CD4-positive, alpha-beta T cell treated with Interleukin-4 for 1 hour (primary cell): Measurements from ENCODE around the gene FERMT2.
A peak's percentile ranks its signal among the peaks of the same experiment; 100 is the strongest.

ENCODE experiments used
- DNase-seq, 2 donors: peaks; one replicate each; pipeline ENCODE4 v3.0.0-alpha.2; 2020 to 2022

FERMT2 gene

GRCh38 chr14:52950898-52951680 lies at the start of gene FERMT2:
Gene FERMT2 (minus strand): TSS chr14:52951050. CDS start chr14:52950568, 482 bp downstream.
- peak in 1 of 2 donors; percentile 23 for DNase-seq

- no peak for DNase-seq
Observed at GRCh38 chr14:52998376-52999015, 47.6 kb upstream of the FERMT2 start.

- DNase-seq, result no peak
Observed at GRCh38 chr14:52996493-52996892, 45.6 kb upstream of the FERMT2 start.

GRCh38 chr14:52995998-52996397 lies 45.1 kb upstream of the FERMT2 start:
- DNase-seq, result no peak

- DNase-seq, result no peak
Observed at GRCh38 chr14:52992236-52992870, 41.5 kb upstream of the FERMT2 start.

- DNase-seq, result no peak
Observed at GRCh38 chr14:52988139-52988538, 37.3 kb upstream of the FERMT2 start.

- DNase-seq, result no peak
Observed at GRCh38 chr14:52987514-52987913, 36.7 kb upstream of the FERMT2 start.

- DNase-seq, result no peak
Observed at GRCh38 chr14:52987042-52987441, 36.2 kb upstream of the FERMT2 start.

GRCh38 chr14:52977798-52978197 lies 26.9 kb upstream of the FERMT2 start:
- no peak for DNase-seq

GRCh38 chr14:52974406-52974805 lies 23.6 kb upstream of the FERMT2 start:
- DNase-seq, result no peak

- peak; percentile 63 to 70 for DNase-seq
Observed at GRCh38 chr14:52961060-52961639, 10.3 kb upstream of the FERMT2 start.

- peak in 1 of 2 donors; percentile 24 for DNase-seq
Observed at GRCh38 chr14:52960627-52961026, 9.8 kb upstream of the FERMT2 start.

GRCh38 chr14:52954346-52955214 lies 3.7 kb upstream of the FERMT2 start:
- DNase-seq, result no peak

GRCh38 chr14:52951681-52952554 lies 1.1 kb upstream of the FERMT2 start:
- peak in 1 of 2 donors; percentile 5 for DNase-seq

- peak in 1 of 2 donors; percentile 11 for DNase-seq
Observed at GRCh38 chr14:52950410-52950897, 396 bp downstream of the FERMT2 start.

- DNase-seq, result peak in 1 of 2 donors; percentile 6
Observed at GRCh38 chr14:52949711-52950409, 990 bp downstream of the FERMT2 start.

GRCh38 chr14:52949249-52949648 lies 1.6 kb downstream of the FERMT2 start:
- DNase-seq, result peak in 1 of 2 donors; percentile 14

- DNase-seq, result no peak
Observed at GRCh38 chr14:52948836-52949235, 2.0 kb downstream of the FERMT2 start.

- no peak for DNase-seq
Observed at GRCh38 chr14:52948039-52948438, 2.8 kb downstream of the FERMT2 start.

- no peak for DNase-seq
Observed at GRCh38 chr14:52944254-52944653, 6.6 kb downstream of the FERMT2 start.

- DNase-seq, result no peak
Observed at GRCh38 chr14:52939427-52939826, 11.4 kb downstream of the FERMT2 start.
